Measurements from ENCODE around the gene KDM4B.

DNA sequence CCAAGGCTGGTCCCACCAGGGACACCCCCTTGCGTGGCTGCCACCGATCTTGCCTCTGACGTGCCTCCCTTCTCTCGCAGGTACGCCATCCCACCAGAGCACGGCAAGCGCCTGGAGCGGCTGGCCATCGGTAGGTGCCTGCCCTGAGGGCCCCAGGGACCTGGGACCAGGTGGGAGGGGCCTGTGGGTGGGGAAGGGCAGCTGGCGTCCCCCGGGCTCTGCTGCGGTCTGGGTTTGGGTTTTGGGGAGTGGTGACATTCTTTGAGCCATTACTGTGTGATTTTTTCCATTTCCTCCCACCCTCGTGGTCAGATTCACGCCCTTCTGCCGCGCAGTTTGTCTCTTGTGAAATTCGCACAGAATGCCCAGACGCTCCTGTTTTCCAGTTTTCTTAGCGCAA, 102.0 kb downstream of the KDM4B start:
- TF ChIP-seq RAD51 (IDR thresholded peaks at IDR 0.05): no peak
- no peak for TF ChIP-seq SMAD1 (IDR thresholded peaks at IDR 0.05; ENCODE audit: low read depth, partially characterized antibody)
- TF ChIP-seq ESRRA (IDR thresholded peaks at IDR 0.05; ENCODE audit: low read length): no peak
- TF ChIP-seq TCF12 (IDR thresholded peaks at IDR 0.05; ENCODE audit: low read depth, low read length): no peak
- TF ChIP-seq MXI1 (IDR thresholded peaks at IDR 0.05; ENCODE audit: low read depth, low read length): no peak

Data from GM12878 (cell line).